GM11168 (cell line): Measurements from ENCODE around the gene NUBP1.
"Not testable (repeated sequence)": the region's sequence is repeated elsewhere in the genome, so short reads cannot be mapped to it uniquely, and the experiment has no call there.

Experiments
- in situ Hi-C: fragments of 300-500 bp; cut with MboI; formaldehyde crosslinking; loops from one replicate; pipeline ENCODE4 v1.12.0; 2022; ENCODE audit warnings: low sequenced_read_pairs; ENCODE audit not compliant: unreplicated experiment

The NUBP1 gene

DNA sequence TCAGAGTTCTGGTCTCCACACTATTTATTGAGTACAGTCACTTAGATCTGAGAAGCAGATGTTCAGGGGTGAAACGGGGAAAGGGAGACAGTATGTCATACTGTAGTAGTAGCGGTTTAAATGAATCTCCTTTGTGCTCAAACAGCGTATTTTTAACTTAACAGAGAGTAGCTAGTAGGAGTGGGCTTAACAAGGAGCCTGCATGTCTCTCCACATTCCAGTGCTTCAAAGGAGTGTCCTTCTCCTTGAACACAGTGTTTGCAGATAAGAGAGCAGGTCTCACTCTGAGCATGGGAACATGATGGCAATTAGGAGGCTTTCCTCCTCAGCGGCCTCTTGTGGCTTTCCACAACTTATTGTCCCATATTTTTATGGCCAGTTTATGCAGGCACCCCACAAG lies 45.0 kb downstream of the NUBP1 start:
- in situ Hi-C loops, result not testable (repeated sequence)

DNA sequence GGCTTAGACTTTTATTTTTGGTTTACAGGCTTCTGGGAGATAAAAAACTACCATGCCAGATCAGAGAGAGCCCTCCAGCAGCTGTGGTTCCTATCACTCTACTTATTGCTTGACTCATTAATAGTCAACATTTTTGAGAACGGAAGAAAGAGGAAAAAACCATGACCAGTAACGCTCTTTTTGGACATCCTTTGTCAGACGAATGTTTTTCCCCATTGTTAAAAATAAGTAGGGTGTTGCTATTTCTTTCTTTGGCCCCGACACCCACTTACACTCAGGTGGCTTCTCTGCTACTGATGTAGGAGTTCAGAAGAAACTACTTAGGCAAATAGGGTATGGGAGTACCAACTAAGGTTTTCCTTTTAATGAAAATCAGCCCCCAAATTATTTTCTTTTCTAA lies 47.4 kb downstream of the NUBP1 start:
- in situ Hi-C loops, result no loop called here

DNA sequence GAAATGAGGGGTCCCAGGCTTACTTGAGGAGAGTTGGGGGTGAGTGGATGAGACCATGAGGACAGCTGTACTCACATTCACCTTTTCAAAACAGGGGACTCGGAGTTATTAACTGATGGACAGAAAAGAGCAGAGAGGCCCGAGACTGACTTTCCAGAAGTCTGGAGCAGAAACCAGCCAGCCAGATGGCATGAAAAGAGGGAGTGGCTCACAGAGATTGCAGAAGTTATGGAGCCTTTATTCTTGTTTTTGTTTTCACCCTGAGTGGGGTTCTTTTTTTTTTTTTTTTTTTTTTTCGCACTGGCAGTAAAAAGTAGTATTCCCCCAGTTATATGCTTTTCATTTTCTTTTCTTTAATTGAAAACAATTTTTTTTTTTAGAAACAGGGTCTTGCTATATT lies 56.1 kb downstream of the NUBP1 start:
- in situ Hi-C loops, result no loop called here

DNA sequence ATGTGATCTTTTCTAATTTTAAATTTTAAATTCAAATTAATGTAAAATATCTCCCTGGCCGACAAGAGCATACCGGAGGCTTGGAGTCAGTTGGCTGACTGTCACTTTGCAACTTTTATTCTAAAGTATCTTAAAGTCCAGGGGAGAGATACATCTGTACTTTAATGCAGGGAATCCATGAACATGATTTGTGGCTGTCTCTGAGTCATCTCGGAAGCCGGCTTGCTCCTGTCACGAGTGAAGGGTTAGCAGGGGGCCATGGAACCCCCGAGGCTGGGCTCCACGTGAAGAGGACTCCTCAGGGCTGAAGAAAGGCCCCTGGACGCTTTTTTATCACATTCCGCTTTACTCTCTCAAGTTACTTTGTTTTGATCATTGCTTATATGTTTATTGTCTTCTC lies 61.7 kb downstream of the NUBP1 start:
- in situ Hi-C loops, result no loop called here

DNA sequence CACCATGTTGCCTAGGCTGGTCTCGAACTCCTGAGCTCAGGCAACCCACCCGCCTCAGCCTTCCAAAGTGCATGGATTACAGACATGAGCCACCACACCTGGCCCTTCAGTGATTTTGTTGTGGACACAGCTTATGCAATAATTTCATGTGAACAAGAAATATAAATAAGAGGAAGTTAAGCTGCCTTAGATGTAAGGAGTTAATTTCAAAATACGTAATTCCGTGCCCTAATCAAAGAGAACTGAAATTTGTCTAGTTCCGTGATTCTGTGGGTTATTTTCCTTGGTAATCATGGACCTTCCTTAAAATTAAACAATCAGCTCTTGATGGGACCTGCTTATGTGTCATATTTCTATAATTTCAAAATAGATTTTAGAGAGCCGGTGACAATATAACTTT lies 63.1 kb downstream of the NUBP1 start:
- in situ Hi-C loops, result no loop called here

DNA sequence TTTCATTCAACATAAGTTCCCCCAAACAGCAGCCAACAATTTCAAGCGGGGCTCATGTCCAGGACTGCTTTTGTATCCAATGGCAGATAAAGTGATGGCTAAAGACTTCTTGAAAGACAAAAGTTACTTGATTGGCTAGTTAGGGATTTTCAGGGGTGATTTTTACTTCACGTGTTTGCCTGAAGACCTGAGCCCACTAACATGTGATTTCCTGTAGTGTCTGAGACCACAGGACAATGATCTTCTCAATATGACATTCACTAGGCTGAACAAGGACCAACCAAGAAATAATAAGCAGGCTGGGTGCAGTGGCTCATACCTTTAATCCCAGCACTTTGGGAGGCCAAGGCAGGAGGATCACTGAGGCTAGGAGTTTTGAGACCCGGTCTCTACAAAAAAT lies 64.6 kb downstream of the NUBP1 start:
- in situ Hi-C loops, result no loop called here

DNA sequence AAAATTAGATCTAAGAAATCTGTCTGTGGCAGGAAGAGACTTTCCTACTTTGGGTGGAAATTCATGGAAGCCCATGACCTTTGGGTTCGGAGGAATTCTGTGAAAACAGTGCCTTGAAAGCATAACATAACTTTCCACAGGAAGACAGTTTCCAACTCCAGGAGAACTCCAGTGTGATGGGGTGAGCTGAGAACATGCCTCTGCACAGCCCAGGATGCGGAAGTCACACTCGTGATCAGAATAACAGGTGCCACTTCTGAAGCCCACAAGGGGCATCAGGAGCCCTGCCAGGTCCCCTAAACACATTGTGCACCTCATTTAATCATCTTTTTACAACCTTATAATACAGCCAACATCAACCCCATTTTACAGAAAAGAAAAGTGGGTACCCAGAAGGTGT lies 65.2 kb downstream of the NUBP1 start:
- in situ Hi-C loops, result no loop called here

DNA sequence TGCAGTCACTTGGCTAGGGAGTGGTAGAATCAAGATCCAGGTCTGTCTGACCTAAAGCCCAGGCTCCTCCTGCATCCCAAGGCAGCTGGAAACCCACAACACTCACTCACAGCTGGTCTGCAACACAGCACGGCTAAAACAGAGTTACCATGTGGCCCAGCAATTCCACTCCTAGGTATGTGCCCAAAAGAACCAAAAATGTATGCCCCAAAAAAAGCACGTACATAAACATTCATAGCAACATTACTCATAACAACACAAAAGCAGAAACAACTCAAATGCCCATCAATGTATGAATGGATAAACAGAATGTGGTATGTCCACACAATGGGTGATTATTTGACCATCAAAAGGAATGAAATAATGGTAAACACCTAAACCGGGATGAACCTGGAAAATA lies 66.1 kb downstream of the NUBP1 start:
- in situ Hi-C loops, result no loop called here

DNA sequence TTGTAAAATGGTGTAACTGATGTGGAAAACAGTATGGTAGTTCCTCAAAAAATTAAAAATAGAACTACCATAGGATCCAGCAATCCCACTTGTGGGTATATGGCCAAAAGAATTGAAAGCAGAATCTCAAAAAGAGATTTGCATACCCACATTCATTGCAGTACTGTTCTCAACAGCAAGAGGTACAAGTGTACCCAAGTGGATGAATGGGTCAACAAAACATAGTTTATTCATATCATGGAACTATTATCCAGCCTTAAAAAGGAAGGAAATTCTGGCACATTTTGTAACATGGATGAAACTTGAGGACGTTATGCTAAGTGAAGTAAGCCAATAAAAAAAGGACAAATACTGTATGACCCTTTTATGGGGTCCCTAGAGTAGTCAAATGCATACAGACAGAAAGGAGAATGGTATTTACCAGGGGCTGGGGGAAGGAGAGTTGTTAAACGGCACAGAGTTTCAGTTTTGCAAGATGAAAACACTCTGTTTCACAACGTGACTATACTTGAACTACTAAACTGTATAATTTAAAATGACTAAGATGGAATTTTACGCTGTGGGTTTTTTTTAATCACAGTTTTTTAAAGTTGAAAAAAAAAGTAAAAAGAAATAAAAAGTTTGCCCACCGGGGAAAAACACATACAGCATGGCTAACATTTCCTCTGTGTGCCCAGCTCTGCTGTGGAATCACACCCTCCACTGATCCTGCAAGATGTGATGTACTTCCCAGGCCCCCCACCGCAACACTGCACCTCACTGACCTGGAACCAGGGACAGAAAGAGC lies 68.9 kb downstream of the NUBP1 start:
- in situ Hi-C loops, result no loop called here

DNA sequence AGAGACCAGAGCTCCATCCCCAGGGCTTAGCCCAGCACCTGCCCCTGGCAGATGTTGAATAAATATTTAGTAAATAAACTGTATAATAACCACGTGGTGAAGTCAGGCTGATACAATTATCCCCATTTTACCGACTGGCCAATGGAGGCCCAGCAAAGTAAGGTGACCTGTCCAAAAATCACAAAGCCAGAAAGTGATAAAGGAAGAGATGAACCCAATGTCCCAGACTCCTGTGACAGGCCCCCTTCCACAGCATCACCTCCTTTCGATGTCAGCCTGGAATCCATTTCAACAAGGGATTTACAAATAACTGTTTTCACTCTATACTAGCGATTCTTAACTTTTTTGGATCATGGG lies 69.4 kb downstream of the NUBP1 start:
- in situ Hi-C loops, result no loop called here

DNA sequence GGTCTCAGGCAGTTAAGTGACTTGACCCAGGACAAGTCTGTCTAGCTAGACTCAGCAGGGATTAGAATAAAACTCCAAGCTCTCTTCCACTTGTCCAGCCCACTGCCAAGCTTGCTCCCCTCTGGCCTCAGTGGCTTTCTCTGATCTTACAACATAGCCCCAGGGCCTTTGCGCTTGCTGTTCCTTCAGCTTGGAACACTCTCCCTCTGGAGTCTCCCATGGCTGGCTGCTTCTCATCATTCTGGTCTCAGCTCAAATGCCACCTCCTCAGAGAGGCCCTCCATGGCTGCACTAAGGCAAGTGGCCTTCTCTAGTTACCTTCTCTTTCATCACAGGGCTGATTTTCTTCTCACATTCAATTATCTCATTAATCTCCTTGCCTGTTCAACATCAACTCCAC lies 73.9 kb downstream of the NUBP1 start:
- in situ Hi-C loops, result no loop called here

DNA sequence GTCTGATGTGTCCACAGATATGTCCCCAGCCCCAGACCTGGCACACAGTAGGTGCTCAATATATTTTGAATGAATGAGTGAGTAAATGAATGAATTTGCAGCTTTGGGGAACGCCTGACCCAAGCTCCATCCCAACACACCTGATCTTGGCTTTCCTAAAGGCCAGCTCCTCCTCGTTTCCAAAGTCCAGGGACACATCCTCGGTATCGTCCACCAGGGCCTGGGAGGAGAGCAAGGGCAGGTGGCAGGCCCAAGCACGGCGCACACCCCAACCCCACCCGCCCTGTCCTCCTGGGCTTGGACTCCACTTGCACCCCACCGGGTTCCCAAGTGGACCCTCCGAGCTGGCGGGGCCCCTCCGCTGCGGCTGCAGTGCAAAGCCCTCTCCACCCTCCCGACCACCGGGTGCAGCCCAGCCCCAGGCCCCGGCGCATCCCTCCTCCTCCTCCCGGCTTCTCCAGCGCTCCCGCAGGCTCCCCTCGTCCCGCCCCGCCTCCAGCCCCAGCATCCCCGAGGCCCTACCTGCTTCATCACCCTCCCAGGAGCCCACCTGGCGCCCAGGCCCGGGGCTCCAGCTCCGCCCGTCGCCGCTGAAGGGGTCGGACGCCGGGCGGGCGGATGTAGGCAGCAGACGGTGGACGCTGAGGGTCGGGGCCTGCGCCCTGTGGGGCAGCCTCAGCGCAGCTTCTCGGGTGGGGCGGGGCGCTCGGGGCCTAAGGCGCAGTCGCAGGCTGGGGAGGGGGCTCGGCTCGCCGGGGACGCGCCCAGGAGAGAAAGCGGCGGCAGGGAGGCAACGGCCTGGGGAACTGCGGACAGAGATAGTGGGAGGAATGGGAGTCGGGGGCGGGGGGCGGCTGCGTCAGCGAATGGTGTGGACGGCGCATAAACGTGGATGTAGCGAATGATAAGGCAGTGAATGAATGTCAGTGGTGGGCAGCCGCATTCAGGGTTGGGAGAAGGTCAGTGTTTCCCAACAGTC lies 74.6 kb downstream of the NUBP1 start, which contains the start of gene TVP23A:
Gene TVP23A (minus strand): TSS at position 832 of the 979 bp plus-strand sequence. CDS start 301 bp downstream, at position 531.
- in situ Hi-C loops, result no loop called here
